Gastrocnemius medialis (tissue), 4 donors: ENCODE measurements around the gene MRPL28. TPM values are rescaled to one million over a fixed set of nuclear protein-coding genes. Genes with fewer than 3 reads are reported as not detected.

Experiments
- ATAC-seq, 2 donors: fragments of 150-250 bp; one replicate each; pipeline ENCODE4 v1.9.1; 2016
- DNase-seq, 2 donors: peaks; one replicate each; pipeline ENCODE4 v3.0.0-alpha.2; 2019
- H3K27ac ChIP-seq, 4 donors: fragments of 200-600 bp; sonication (generic); 1 replicate in 1 of 4; 2 replicates in 3 of 4; pipeline ENCODE4 v1.5.1; 2016 to 2018; ENCODE audit warnings: mild to moderate bottlenecking in 2 of 4, moderate library complexity in 1 of 4
- H3K27me3 ChIP-seq, 3 donors: fragments of 200-600 bp; sonication (generic) in 2 of 3; 1 replicate in 1 of 3; 2 replicates in 2 of 3; pipeline versions ENCODE4 v1.5.1 to v1.6.0; 2016 to 2019; ENCODE audit warnings: mild to moderate bottlenecking in 1 of 3, moderate library complexity in 1 of 3
- H3K36me3 ChIP-seq, 2 donors: fragments of 200-600 bp; sonication (generic) in 1 of 2; one replicate each; pipeline ENCODE4 v1.5.1; 2017 to 2018
- H3K4me1 ChIP-seq, 2 donors: fragments of 200-600 bp; sonication (generic) in 1 of 2; one replicate each; pipeline ENCODE4 v1.5.1; 2016 to 2017; ENCODE audit warnings: mild to moderate bottlenecking in 2 of 2
- H3K4me3 ChIP-seq, 4 donors: fragments of 200-600 bp; sonication (generic) in 3 of 4; 1 replicate in 1 of 4; 2 replicates in 3 of 4; pipeline ENCODE4 v1.5.1; 2016 to 2019; ENCODE audit warnings: mild to moderate bottlenecking in 2 of 4
- H3K9me3 ChIP-seq, 3 donors: fragments of 200-600 bp; sonication (generic) in 2 of 3; 1 replicate in 1 of 3; 2 replicates in 2 of 3; pipeline ENCODE4 v1.5.1; 2016 to 2019
- CTCF ChIP-seq, 5 experiments: fragments of 450-650 bp in 3 of 5; fragments of 200-600 bp in 2 of 5; sonication (generic) in 2 of 5; IDR thresholded peaks in 4 of 5; conservative IDR thresholded peaks in 1 of 5; 1 replicate in 4 of 5; 2 replicates in 1 of 5; pipeline ENCODE4 v1.5.1; 2016 to 2019; ENCODE audit warnings: antibody characterized with exemption in 5 of 5, mild to moderate bottlenecking in 3 of 5, moderate library complexity in 3 of 5
- POLR2A ChIP-seq, 2 donors: fragments of 450-650 bp; IDR thresholded peaks; one replicate each; pipeline ENCODE4 v1.6.1; 2017; ENCODE audit warnings: antibody characterized with exemption in 2 of 2, mild to moderate bottlenecking in 2 of 2, moderate library complexity in 2 of 2
- in situ Hi-C, 4 donors: fragments of 200-750 bp; cut with MboI; loops; one replicate each; pipeline versions ENCODE4 v1.15.0 to v1.8.0; 2017; ENCODE audit warnings: low sequenced_read_pairs in 4 of 4
- intact Hi-C: fragments of 100-400 bp; cut with DNase I; formaldehyde crosslinking; loops from one replicate; pipeline ENCODE4 v1.15.1; 2023; ENCODE audit warnings: low total_unique reads
- total RNA-seq, 4 donors: library from RNA; depleted of rRNA; stranded (reverse); fragments of >200 nt; gene quantifications; one replicate each; pipeline versions ENCODE4 v1.1.0 to v1.2.3, GENCODE V29; 2016

MRPL28 gene
- total RNA-seq, 4 donors from 2014 or later = 72.8 to 122 (median 87.4) TPM

GRCh38 chr16:374616-374926, 4.2 kb upstream of the MRPL28 start:
- H3K4me1 ChIP-seq = peaks cover 11% of the 10 kb centered on the region in 2 donors
- in situ Hi-C loops = no loop called here
- TF ChIP-seq POLR2A (IDR thresholded peaks at IDR 0.05) (no peak), CTCF (IDR thresholded peaks at IDR 0.05 in 4 of 5, conservative IDR thresholded peaks at IDR 0.05 in 1 of 5) (no peak)
- H3K36me3 ChIP-seq = peaks cover 0 to 38% of the 10 kb centered on the region in 2 donors
- H3K27ac ChIP-seq = no peak overlapping the region
- DNase-seq (no peak), ATAC-seq (no peak)
- no peak overlapping the region for H3K4me3 ChIP-seq
- H3K27me3 ChIP-seq = no peaks in the 10 kb centered on the region
- no peaks in the 10 kb centered on the region for H3K9me3 ChIP-seq
- intact Hi-C loops = no loop called here

- no peak for ATAC-seq
Measured at GRCh38 chr16:373848-374615, 3.7 kb upstream of the MRPL28 start.

GRCh38 chr16:373020-373598, 2.8 kb upstream of the MRPL28 start:
- DNase-seq (no peak), ATAC-seq (no peak)
- peaks cover 0 to 51% of the 10 kb centered on the region in 2 donors for H3K36me3 ChIP-seq
- in situ Hi-C loops (no loop called here), intact Hi-C loops (no loop called here)
- TF ChIP-seq CTCF (IDR thresholded peaks at IDR 0.05 in 4 of 5, conservative IDR thresholded peaks at IDR 0.05 in 1 of 5) (no peak), POLR2A (IDR thresholded peaks at IDR 0.05) (no peak)
- no peaks in the 10 kb centered on the region for H3K27me3 ChIP-seq
- H3K9me3 ChIP-seq = no peaks in the 10 kb centered on the region
- H3K27ac ChIP-seq = no peak overlapping the region
- no peak overlapping the region for H3K4me3 ChIP-seq
- peaks cover 12 to 14% of the 10 kb centered on the region in 2 donors for H3K4me1 ChIP-seq

More at GRCh38 chr16:373848-374615, 3.7 kb upstream of the MRPL28 start:
- Histone ChIP-seq H3K9me3 (no peaks in the 10 kb centered on the region), H3K36me3 (peaks cover 0 to 42% of the 10 kb centered on the region in 2 donors), H3K27ac (no peak overlapping the region), H3K27me3 (no peaks in the 10 kb centered on the region), H3K4me3 (no peak overlapping the region), H3K4me1 (peaks cover 12 to 14% of the 10 kb centered on the region in 2 donors)
- intact Hi-C loops = no loop called here
- TF ChIP-seq POLR2A (IDR thresholded peaks at IDR 0.05) (no peak), CTCF (IDR thresholded peaks at IDR 0.05 in 4 of 5, conservative IDR thresholded peaks at IDR 0.05 in 1 of 5) (no peak)
- in situ Hi-C loops = no loop called here
- DNase-seq = no peak

GRCh38 chr16:372302-372983, 2.1 kb upstream of the MRPL28 start:
- H3K4me3 ChIP-seq = no peak overlapping the region
- H3K27me3 ChIP-seq = no peaks in the 10 kb centered on the region
- peaks cover 12 to 14% of the 10 kb centered on the region in 2 donors for H3K4me1 ChIP-seq
- ATAC-seq (no peak), DNase-seq (no peak)
- intact Hi-C loops = no loop called here
- no peaks in the 10 kb centered on the region for H3K9me3 ChIP-seq
- no peak overlapping the region for H3K27ac ChIP-seq
- no peak for TF ChIP-seq CTCF (IDR thresholded peaks at IDR 0.05 in 4 of 5, conservative IDR thresholded peaks at IDR 0.05 in 1 of 5)
- no peak for TF ChIP-seq POLR2A (IDR thresholded peaks at IDR 0.05)
- peaks cover 0 to 57% of the 10 kb centered on the region in 2 donors for H3K36me3 ChIP-seq
- in situ Hi-C loops = no loop called here
